Tibial artery (tissue), 4 donors: Measurements from ENCODE around the gene ITFG1.
"Not testable (repeated sequence)": the region's sequence is repeated elsewhere in the genome, so short reads cannot be mapped to it uniquely, and the experiment has no call there.

Experiments
- DNase-seq, 2 donors: peaks; one replicate each; pipeline ENCODE4 v3.0.0-alpha.2; 2019
- H3K27ac ChIP-seq, 2 donors: fragments of 200-600 bp; sonication (generic) in 1 of 2; 1 replicate in 1 of 2; 2 replicates in 1 of 2; pipeline ENCODE4 v1.5.1; 2018 to 2019; ENCODE audit warnings: mild to moderate bottlenecking in 1 of 2
- H3K27me3 ChIP-seq, 2 donors: fragments of 200-600 bp; sonication (generic) in 1 of 2; one replicate each; pipeline versions ENCODE4 v1.5.1 to v1.6.0; 2016 to 2019
- H3K36me3 ChIP-seq, 3 donors: fragments of 200-600 bp; sonication (generic) in 2 of 3; one replicate each; pipeline ENCODE4 v1.5.1; 2016 to 2019; ENCODE audit warnings: mild to moderate bottlenecking in 2 of 3
- H3K4me1 ChIP-seq, 4 donors: fragments of 200-600 bp; sonication (generic) in 2 of 4; 1 replicate in 3 of 4; 2 replicates in 1 of 4; pipeline ENCODE4 v1.5.1; 2016 to 2019
- H3K4me3 ChIP-seq, 2 donors: fragments of 200-600 bp; sonication (generic) in 1 of 2; 1 replicate in 1 of 2; 2 replicates in 1 of 2; pipeline ENCODE4 v1.5.1; 2018 to 2019; ENCODE audit warnings: mild to moderate bottlenecking in 2 of 2
- H3K9me3 ChIP-seq, 3 donors: fragments of 200-600 bp; sonication (generic) in 1 of 3; one replicate each; pipeline ENCODE4 v1.5.1; 2016 to 2019
- CTCF ChIP-seq, 2 experiments: fragments of 200-600 bp in 1 of 2; fragments of 450-650 bp in 1 of 2; IDR thresholded peaks; one replicate each; pipeline ENCODE4 v1.5.1; 2017 to 2019; ENCODE audit warnings: antibody characterized with exemption in 2 of 2, mild to moderate bottlenecking in 1 of 2, moderate library complexity in 1 of 2
- intact Hi-C: fragments of 100-400 bp; cut with DNase I; formaldehyde crosslinking; loops from one replicate; pipeline ENCODE4 v1.15.0; 2023; ENCODE audit warnings: low total_unique reads

The ITFG1 gene

GRCh38 chr16:47162670-47163420, 298.0 kb downstream of the ITFG1 start:
- Histone ChIP-seq H3K27ac (no peak overlapping the region), H3K27me3 (no peaks in the 10 kb centered on the region), H3K9me3 (no peaks in the 10 kb centered on the region), H3K4me3 (no peak overlapping the region), H3K36me3 (peaks cover 4 to 16% (median 6%) of the 10 kb centered on the region in 3 donors), H3K4me1 (no peaks in the 10 kb centered on the region)
- TF ChIP-seq CTCF (IDR thresholded peaks at IDR 0.05) = no peak
- intact Hi-C loops = no loop called here
- no peak for DNase-seq

GRCh38 chr16:47161464-47161863, 299.4 kb downstream of the ITFG1 start:
- no peaks in the 10 kb centered on the region for H3K9me3 ChIP-seq
- no peak for DNase-seq
- intact Hi-C loops = no loop called here
- no peaks in the 10 kb centered on the region for H3K4me1 ChIP-seq
- no peak overlapping the region for H3K27ac ChIP-seq
- peaks cover 16 to 20% (median 16%) of the 10 kb centered on the region in 3 donors for H3K36me3 ChIP-seq
- no peak for TF ChIP-seq CTCF (IDR thresholded peaks at IDR 0.05)
- H3K4me3 ChIP-seq = no peak overlapping the region
- H3K27me3 ChIP-seq = no peaks in the 10 kb centered on the region

- intact Hi-C loops = no loop called here
- no peak overlapping the region for H3K4me3 ChIP-seq
- H3K4me1 ChIP-seq = no peaks in the 10 kb centered on the region
- no peak for DNase-seq
- no peak for TF ChIP-seq CTCF (IDR thresholded peaks at IDR 0.05)
- peaks cover 16 to 29% (median 22%) of the 10 kb centered on the region in 3 donors for H3K36me3 ChIP-seq
- H3K27ac ChIP-seq = no peak overlapping the region
- H3K9me3 ChIP-seq = no peaks in the 10 kb centered on the region
- no peaks in the 10 kb centered on the region for H3K27me3 ChIP-seq
These were observed 300.4 kb downstream of the ITFG1 start for GRCh38 chr16:47160422-47160821.

GRCh38 chr16:47158992-47159391, 301.9 kb downstream of the ITFG1 start:
- Histone ChIP-seq H3K9me3 (no peaks in the 10 kb centered on the region), H3K36me3 (peaks cover 23 to 39% (median 28%) of the 10 kb centered on the region in 3 donors), H3K27ac (no peak overlapping the region), H3K4me3 (no peak overlapping the region), H3K4me1 (no peaks in the 10 kb centered on the region), H3K27me3 (no peaks in the 10 kb centered on the region)
- no peak for DNase-seq
- no peak for TF ChIP-seq CTCF (IDR thresholded peaks at IDR 0.05)
- intact Hi-C loops = no loop called here

- TF ChIP-seq CTCF (IDR thresholded peaks at IDR 0.05) = no peak
- Histone ChIP-seq H3K27ac (no peak overlapping the region), H3K27me3 (no peaks in the 10 kb centered on the region), H3K4me1 (no peaks in the 10 kb centered on the region), H3K4me3 (no peak overlapping the region), H3K9me3 (peaks cover 0 to 6% (median 0%) of the 10 kb centered on the region in 3 donors), H3K36me3 (peaks cover 41 to 61% (median 41%) of the 10 kb centered on the region in 3 donors)
- intact Hi-C loops = no loop called here
- no peak for DNase-seq
These were observed 304.1 kb downstream of the ITFG1 start for GRCh38 chr16:47156680-47157215.

- H3K9me3 ChIP-seq, H3K4me1 ChIP-seq, H3K4me3 ChIP-seq, DNase-seq, H3K27me3 ChIP-seq, H3K27ac ChIP-seq, intact Hi-C loops: not testable (repeated sequence)
- H3K36me3 ChIP-seq = peaks cover 30 to 53% (median 34%) of the 10 kb centered on the region in 3 donors
These were observed 308.4 kb downstream of the ITFG1 start for GRCh38 chr16:47152501-47152900.
